ENCODE results near the gene PPARD.

GRCh38 chr6:35378261-35378660 is 35.9 kb downstream of the PPARD start:
- TF ChIP-seq EZH2phosphoT487 (IDR thresholded peaks at IDR 0.05; ENCODE audit: low read depth) (no peak), CTCF (IDR thresholded peaks at IDR 0.05; ENCODE audit: low read depth, low read length) (no peak)
